ENCODE data around the gene USH1C. TPM values are rescaled to one million over a fixed set of nuclear protein-coding genes. Genes with fewer than 3 reads are reported as not detected.

Gene USH1C
- total RNA-seq, 4 donors from 2014 or later, result not detected

DNA sequence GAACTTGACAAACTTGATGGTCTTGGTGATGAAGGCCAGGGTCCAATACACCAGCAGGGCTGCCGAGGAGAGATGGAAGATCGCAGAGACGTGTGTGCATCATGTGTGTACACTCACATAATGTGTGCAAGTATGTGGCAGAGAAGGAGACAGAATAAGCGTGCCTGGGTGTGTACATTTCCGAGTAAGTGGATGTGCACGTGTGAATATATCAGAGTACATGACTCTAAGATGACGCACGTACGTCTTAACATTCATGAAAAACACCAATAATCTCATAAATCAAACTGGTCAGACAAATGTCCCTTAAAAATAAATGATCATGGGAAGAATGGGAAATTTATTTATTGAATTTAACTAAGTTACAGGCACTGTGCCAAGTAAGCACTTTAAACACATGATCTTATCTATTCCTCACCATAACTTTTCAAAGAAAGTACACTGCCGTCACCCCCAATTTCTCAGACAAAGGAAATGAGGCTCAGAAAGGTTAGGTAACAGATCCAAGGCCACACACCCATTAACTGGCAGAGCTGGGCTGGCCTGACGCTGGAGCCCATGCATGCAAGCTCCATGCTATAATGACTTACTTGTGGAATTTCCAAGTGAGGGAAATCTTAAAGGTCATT lies 80.6 kb downstream of the USH1C start:
- H3K27me3 ChIP-seq, result no peaks in the 10 kb centered on the region
- WGBS, 2 donors, result 83 to 84% methylated on average over 11 of the region's 11 CpGs
- peaks cover 0 to 5% (median 0%) of the 10 kb centered on the region in 4 donors for H3K4me1 ChIP-seq
- H3K9me3 ChIP-seq, result no peaks in the 10 kb centered on the region
- H3K36me3 ChIP-seq, result no peaks in the 10 kb centered on the region
- H3K4me3 ChIP-seq, result no peak overlapping the region
- DNase-seq (ENCODE audit: low spot score in 2 of 2), result no peak
- TF ChIP-seq, protein P1, sequence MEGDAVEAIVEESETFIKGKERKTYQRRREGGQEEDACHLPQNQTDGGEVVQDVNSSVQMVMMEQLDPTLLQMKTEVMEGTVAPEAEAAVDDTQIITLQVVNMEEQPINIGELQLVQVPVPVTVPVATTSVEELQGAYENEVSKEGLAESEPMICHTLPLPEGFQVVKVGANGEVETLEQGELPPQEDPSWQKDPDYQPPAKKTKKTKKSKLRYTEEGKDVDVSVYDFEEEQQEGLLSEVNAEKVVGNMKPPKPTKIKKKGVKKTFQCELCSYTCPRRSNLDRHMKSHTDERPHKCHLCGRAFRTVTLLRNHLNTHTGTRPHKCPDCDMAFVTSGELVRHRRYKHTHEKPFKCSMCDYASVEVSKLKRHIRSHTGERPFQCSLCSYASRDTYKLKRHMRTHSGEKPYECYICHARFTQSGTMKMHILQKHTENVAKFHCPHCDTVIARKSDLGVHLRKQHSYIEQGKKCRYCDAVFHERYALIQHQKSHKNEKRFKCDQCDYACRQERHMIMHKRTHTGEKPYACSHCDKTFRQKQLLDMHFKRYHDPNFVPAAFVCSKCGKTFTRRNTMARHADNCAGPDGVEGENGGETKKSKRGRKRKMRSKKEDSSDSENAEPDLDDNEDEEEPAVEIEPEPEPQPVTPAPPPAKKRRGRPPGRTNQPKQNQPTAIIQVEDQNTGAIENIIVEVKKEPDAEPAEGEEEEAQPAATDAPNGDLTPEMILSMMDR (IDR thresholded peaks at IDR 0.05), result no peak
- TF ChIP-seq EP300 (IDR thresholded peaks at IDR 0.05), result no peak
- TF ChIP-seq POLR2A (IDR thresholded peaks at IDR 0.05), result no peak
- no peak overlapping the region for H3K27ac ChIP-seq

DNA sequence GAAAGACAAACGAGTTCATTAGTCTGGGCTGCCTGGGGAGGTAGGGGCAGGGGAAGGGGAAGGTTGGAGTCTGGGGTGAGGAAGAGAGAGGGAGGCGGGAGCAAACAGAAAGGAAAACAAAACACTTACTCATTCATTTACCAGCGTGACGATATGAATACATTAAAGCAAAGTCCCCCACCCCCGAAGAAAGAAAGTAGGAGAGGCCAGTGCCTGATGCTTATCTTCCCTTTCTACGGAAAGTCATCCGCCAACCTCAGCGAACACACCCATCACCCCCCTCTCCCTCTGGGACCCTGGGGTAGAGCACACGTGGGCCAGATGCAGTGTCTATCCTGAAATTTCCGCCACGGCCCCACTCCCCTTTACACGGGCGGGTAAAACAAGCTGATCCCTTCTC lies 81.3 kb downstream of the USH1C start:
- WGBS, 2 donors, result 61 to 66% methylated on average over 13 of the region's 13 CpGs
- DNase-seq (ENCODE audit: low spot score in 2 of 2), result no peak
- TF ChIP-seq, protein P1 (IDR thresholded peaks at IDR 0.05), result no peak
- no peak for TF ChIP-seq POLR2A (IDR thresholded peaks at IDR 0.05)
- TF ChIP-seq EP300 (IDR thresholded peaks at IDR 0.05), result no peak

DNA sequence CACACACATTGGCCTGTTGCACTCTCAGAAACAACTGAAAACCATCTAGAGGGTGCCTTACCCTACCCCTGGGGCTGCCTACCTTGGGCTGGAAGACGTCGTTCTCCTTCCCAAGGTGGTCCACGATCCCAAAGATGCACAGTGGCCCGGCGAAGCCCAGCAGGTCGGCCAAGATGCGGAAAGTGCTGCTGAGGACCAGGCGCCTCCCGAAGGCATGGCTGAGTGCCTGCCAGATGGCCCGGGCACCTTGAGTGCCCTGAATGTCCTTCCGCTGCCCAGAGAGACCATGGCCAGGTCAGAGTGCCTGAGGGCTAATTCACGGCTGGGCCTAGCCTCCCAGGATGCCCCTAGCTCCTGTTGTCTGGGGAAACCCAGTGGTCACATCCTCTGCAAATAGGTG lies 83.8 kb downstream of the USH1C start:
- no peaks in the 10 kb centered on the region for H3K9me3 ChIP-seq
- 92 to 95% methylated on average over 12 of the region's 12 CpGs for WGBS, 2 donors
- H3K27me3 ChIP-seq, result no peaks in the 10 kb centered on the region
- H3K4me3 ChIP-seq, result no peak overlapping the region
- no peak for TF ChIP-seq EP300 (IDR thresholded peaks at IDR 0.05)
- no peak for TF ChIP-seq POLR2A (IDR thresholded peaks at IDR 0.05)
- TF ChIP-seq, protein P1 (IDR thresholded peaks at IDR 0.05), result no peak
- peaks cover 0 to 5% (median 0%) of the 10 kb centered on the region in 4 donors for H3K4me1 ChIP-seq
- no peak for DNase-seq (ENCODE audit: low spot score in 2 of 2)
- no peak overlapping the region for H3K27ac ChIP-seq
- no peaks in the 10 kb centered on the region for H3K36me3 ChIP-seq

More for the DNA sequence above, 81.3 kb downstream of the USH1C start:
- Histone ChIP-seq H3K4me1 (peaks cover 0 to 5% (median 0%) of the 10 kb centered on the region in 4 donors), H3K27me3 (no peaks in the 10 kb centered on the region), H3K4me3 (no peak overlapping the region), H3K36me3 (no peaks in the 10 kb centered on the region), H3K9me3 (no peaks in the 10 kb centered on the region), H3K27ac (no peak overlapping the region)

DNA sequence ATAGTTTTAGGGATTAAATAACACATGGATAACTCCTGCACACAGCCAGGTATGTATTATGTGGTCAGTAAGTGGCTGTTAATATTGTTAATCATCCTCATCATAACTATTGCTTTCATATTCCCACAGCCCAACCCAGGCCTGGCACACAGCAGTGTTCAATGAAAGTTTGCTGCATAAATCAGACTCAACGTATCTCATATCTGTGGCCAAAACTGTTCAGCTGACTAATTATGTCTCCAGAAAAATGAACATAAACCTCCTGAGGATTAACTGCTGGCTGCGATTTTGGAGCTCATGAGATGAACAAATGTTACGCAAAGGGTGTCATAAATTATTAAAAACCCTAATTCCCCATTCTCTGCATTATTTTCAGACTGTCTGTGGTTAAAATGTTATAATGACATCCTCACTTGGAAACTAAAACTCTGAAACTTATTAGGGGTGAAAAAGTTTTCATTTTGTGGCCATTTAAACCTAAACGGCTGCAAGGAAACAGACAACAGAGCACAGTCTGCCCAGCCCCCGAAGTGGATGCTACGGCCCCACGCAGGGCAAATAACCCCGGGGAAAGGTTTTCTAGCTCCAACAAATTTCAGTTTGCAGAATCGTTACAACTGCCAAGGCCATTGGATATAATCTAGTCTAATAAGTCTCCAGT lies 84.8 kb downstream of the USH1C start:
- TF ChIP-seq EP300 (IDR thresholded peaks at IDR 0.05), result peak in 1 of 2 donors; percentile 43
- TF ChIP-seq, protein P1 (IDR thresholded peaks at IDR 0.05), result no peak
- no peak for TF ChIP-seq POLR2A (IDR thresholded peaks at IDR 0.05)
- no peaks in the 10 kb centered on the region for H3K9me3 ChIP-seq
- no peaks in the 10 kb centered on the region for H3K36me3 ChIP-seq
- H3K4me1 ChIP-seq, result peaks cover 0 to 5% (median 0%) of the 10 kb centered on the region in 4 donors
- H3K27ac ChIP-seq, result no peak overlapping the region
- H3K4me3 ChIP-seq, result no peak overlapping the region
- no peak for DNase-seq (ENCODE audit: low spot score in 2 of 2)
- no peaks in the 10 kb centered on the region for H3K27me3 ChIP-seq
- WGBS, 2 donors, result 45 to 48% methylated on average over 9 of the region's 9 CpGs

DNA sequence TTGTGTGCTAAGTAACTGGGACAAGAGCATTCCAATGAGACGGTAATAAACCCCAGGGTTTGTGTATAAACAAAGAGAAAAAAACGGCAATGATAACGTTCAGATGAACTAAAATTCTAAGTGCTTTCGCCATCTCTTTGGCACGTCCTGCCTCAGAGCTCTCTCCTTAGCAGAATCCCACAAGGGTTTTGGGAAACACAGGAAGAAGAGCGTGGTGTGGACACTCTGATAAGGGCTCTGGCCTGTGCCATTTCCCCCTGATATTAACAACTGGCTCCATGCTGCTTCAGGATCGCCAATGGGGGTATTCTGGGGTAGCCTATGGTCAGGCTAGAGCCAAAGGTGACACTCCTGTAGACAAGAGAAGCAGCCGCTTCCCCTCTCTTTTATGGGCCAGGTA lies 85.9 kb downstream of the USH1C start:
- TF ChIP-seq EP300 (IDR thresholded peaks at IDR 0.05) (no peak), POLR2A (IDR thresholded peaks at IDR 0.05) (no peak)
- TF ChIP-seq, protein P1 (IDR thresholded peaks at IDR 0.05), result no peak
- no peaks in the 10 kb centered on the region for H3K36me3 ChIP-seq
- no peak for DNase-seq (ENCODE audit: low spot score in 2 of 2)
- WGBS, 2 donors, result 49 to 53% methylated on average over 8 of the region's 8 CpGs
- H3K4me3 ChIP-seq, result no peak overlapping the region
- H3K27me3 ChIP-seq, result no peaks in the 10 kb centered on the region
- no peak overlapping the region for H3K27ac ChIP-seq
- peaks cover 0 to 5% (median 0%) of the 10 kb centered on the region in 4 donors for H3K4me1 ChIP-seq
- no peaks in the 10 kb centered on the region for H3K9me3 ChIP-seq

Measured in tibial nerve (tissue), 4 donors.